ENCODE data around the gene GDF15.
"Not testable (repeated sequence)": the region's sequence is repeated elsewhere in the genome, so short reads cannot be mapped to it uniquely, and the experiment has no call there.

The GDF15 gene

DNA sequence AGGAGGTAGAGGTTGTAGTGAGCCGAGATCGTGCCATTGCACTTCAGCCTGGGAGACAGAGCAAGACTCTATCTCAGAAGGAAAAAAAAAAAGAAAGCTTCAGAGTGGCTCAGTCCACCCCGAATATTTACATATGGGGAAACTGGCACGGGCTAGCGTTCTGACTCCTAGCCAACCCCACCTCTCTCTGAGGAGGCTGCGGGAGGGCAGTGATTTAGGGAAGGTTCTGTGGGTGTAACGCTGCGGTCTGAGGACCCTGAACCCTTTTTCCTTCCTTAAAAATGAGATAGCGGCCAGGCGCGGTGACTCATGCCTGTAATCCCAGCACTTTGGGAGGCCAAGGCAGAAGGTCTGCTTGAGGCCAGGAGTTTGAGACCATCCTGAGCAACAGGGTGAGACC, 6.5 kb downstream of the GDF15 start:
- no peak for DNase-seq (ENCODE audit: low read depth)

DNA sequence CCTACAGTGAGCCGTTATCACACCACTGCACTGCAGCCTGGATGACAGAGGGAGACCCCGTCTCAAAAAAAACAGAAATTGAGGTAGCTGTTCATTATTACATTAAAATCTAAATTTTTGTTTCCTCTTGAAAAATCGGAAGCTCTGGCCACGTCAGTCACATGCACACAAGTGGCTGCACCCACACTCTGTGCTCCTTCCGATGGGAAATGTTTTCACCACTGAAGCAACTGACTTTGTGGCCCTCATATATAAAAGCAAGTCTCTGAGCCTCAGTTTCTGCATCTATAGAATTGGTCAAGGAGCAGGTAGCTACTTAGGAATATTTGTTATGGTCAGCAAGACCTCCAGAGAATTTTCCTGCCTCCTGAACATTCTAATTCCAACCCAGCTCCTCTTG, 7.0 kb downstream of the GDF15 start:
- no peak for DNase-seq (ENCODE audit: low read depth)

DNA sequence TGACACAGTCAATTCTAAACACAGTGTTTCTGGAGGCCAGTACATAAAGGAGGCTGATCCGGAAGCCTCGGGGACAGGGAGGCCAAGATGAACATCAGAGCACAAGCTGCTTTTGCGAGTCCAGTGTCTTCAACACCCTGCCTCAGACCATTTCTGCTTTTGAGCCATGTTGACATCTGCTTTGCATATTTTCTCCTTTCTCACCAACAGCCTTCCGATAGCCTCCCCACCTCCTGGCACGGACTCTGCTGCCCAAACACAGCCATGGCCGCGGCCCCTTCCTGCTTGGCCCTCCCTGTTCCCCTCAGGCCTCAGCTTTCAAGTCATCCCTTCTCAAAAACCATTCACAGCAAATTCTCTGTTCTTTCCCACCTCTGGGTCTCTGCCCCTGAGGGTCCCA, 7.9 kb downstream of the GDF15 start:
- no peak for DNase-seq (ENCODE audit: low read depth)

DNA sequence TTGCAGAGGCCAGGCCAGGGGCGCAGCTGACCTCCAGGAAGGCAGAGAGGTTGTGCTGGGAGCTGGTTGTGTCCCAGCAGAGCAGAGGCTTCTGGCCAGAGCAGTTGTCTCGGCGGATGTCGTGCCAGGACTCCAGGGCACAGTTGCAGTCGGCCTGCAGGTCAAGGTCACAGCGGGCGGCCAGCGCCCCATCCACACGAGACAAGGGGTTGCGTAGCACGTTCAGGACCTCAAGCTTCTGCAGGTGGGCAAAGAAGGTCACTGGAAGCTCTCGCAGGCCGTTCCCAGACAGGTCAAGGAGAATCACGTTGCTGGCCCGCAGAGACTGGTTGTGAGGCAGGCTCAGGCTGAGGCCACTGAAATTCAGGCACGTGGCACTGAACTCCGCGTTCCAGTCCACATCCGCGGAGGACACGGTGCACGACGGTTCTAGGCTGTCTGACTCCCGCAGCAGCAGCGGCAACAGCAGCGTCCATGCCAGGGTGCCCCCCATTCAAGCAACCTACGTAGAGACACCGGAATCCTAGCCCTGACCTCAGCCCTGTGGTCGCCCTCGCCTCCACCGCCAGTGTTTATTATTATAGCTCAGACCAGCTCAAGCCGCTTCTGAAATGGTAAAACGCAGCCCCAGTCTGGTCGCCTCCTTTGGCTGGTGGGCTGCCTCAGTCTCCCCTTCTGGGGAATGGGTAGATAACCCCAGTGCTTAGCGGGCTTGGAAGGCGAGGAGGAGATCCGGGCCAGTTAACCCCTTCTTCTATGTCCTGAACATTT, 10.7 kb downstream of the GDF15 start:
- no peak for DNase-seq (ENCODE audit: low read depth)

DNA sequence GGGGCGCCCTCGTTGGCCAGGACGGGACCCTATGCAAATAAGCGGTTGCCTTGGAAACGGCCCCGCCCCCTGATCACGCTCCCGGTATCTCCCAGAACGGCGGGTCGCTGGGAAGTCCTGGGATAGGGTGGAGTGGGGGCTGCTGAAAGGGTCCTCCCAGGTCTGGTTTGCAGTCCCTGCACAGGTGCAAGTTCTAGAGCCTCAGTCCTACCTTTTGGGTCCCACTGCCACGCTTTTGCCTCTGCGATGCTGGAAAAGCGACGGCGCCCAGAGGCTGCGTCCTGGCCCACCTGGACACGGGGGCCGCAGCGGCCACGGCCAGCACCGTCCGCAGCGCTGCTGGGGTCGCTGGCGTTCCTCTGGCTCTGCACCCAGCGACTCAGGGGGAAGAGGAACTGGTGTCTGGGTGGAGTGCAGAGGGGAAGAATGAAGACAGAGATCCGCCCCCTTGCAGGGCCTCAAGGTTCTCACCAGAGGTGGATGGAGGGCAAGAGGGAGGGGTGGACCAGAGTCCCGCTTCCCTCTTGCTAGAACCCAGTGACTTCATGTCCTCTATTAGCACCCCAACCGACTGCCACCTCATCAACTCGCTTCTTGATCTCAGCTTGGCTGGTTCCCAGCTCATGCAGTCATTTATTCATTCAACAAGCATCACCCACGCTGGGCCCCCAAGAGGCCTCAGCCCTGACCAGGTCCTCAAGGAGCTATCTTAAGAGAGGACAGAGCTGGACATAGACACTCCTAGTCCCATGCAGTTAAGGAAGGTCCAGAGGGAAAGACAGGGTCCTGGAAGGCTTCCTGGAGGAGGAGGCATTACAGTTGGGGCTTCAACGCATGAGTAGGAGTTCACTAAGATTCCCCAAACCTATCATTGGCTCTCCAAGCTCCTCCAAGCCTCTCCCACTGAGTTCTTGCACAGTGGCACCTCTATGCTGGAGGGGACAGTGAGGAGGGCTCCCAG, 11.6 kb downstream of the GDF15 start, which contains the start of gene LRRC25:
Gene LRRC25 (minus strand): TSS at position 381 of the 961 bp plus-strand sequence. CDS start 659 bp downstream, outside the sequence.
- DNase-seq (ENCODE audit: low read depth), result no peak

DNA sequence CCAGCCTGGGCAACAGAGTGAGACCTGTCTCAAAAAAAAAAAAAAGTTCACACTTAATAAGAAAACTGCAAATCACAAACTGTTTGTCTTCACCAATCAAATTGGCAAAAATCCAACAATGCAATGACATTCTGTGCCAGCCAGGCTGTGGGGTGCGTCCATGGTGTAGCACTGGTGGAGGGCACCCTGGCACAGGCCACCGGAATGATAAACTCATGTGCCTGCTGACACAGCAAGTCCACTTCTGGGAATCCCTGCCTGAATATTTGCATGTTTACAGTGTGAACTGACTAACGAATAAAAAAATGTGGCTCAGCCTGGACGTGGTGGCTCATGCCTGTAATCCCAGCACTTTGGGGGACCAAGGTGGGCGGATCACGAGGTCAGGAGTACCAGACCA, 13.1 kb downstream of the GDF15 start:
- no peak for DNase-seq (ENCODE audit: low read depth)

DNA sequence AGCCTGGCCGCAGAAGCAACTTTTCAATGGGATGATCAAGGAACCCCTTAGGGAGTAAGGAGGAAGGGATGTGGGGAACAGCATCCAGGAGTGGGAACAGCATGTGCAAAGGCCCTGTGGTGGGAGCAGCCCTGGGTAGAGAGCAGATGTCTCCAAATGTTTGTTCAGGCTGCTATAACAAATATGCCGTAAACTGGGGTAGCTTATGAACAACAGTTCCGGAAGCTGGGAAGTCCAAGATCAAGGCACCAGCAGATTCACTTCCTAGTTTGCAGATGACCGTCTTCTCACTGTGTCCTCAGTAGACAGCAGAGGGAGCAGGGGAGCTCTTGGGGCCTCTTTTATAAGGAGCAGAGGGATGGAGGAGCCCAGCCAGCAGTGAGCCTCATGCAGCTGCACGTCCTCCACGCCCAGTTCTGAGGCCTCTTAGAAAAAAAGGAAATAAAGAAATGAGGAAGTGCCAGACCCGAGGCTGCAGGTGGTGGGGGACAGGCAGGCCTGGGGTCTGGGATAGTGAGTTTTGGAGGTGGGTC, 15.7 kb downstream of the GDF15 start:
- no peak for DNase-seq (ENCODE audit: low read depth)

DNA sequence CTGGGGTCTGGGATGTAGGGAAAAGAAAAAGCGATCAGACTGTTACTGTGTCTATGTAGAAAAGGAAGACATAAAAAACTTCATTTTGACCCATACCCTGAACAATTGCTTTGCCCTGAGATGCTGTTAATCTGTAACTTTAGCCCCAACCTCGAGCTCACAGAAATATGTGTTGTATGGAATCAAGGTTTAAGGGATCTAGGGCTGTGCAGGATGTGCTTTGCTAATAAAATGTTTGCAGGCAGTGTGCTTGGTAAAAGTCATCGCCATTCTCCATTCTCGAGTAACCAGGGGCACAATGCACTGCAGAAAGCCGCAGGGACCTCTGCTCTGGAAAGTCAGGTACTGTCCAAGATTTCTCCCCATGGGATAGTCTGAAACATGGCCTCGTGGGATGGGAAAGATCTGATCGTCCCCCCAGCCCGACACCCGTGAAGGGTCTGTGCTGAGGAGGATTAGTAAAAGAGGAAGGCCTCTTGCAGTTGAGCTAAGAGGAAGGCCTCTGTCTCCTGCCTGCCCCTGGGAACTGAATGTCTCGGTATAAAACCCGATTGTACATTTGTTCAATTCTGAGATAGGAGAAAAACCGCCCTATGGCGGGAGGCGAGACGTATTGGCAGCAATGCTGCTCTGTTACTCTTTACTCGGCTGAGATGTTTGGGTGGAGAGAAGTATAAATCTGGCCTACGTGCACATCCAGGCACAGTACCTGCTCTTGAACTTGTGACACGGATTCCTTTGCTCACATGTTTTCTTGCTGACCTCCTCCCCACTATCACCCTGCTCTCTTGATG, 16.7 kb downstream of the GDF15 start:
- DNase-seq (ENCODE audit: low read depth), result not testable (repeated sequence)

DNA sequence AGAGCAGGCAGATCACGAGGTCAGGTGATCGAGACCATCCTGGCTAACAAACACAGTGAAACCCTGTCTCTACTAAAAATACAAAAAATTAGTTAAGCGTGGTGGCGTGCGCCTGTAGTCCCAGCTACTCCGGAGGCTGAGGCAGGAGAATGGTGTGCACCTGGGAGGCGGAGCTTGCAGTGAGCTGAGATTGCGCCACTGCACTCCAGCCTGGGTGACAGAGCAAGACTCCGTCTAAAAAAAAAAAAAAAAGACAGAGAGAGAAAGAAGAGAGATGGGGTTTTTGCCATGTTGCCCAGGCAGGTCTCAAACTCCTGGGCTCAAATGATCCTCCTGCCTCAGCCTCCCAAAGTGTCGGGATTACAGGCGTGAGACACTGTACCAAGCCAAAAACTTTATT, 19.8 kb downstream of the GDF15 start:
- not testable (repeated sequence) for DNase-seq (ENCODE audit: low read depth)

DNA sequence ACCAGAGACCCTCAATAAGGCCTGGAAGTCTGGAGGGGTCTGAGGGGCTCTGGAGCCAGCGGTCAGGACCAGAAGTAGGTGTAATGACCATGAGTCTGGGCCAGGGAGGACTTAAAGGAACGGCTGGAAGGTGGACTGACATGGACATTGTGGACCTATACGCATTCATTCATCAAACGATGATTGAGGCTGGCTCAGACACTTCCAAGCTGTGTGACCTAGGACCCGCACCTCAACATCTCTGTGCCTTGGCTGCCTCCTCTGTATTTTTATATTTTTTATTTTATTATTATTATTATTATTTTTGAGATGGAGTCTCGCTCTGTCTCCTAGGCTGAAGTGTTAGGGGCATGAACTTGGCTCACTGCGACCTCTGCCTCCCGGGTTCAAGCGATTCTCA, 20.8 kb downstream of the GDF15 start:
- no peak for DNase-seq (ENCODE audit: low read depth)

DNA sequence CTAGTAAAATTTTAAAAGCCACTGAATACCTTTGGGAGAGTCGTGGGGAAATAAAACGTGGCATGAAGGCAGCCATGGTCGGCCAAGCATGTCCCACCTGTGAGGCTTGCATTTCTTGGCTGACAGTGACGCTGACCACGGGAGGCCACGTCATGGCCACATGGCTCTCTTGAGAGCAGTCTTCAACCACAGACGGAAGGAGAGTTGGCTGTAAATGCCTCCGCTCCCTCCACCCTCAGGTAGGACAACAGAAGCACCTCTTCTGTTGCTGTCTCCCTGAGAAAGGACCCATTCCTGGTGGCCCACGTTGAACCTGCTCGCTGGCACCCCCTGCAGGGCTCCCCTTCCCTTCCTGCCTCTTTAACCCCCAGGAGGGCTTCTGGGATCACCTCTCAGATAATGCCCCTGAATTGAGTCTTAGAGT, 22.1 kb downstream of the GDF15 start:
- DNase-seq (ENCODE audit: low read depth), result no peak

DNA sequence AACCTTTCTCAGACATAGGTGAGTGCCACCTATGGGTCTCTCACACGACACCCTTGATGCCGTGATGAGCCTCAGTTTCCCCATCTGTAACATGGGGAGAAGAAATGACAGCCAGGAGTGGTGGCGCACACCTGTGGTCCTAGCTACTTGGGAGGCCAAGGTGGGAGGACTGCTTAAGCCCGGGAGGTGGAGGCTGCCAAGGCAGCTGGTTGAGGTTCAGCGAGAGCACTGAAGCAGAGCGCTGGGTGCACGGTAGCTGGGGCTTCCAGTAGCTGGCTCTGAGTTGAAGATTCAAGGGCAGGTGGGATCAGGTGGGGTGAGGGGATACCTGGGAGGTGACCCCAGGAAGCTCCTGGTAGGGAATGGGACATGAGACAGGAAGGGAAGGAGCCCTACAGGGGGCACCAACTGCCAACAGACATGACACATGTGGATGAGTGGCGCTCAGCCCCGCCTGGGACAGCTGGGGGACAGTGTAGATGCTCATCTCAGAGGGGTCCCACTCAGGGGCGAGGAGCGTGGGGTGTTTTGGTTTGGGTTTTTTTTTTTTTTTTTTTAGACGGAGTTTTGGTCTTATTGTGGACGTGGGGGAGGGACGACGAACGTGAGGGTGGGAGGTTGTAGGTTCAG, 26.8 kb downstream of the GDF15 start:
- no peak for DNase-seq (ENCODE audit: low read depth)

DNA sequence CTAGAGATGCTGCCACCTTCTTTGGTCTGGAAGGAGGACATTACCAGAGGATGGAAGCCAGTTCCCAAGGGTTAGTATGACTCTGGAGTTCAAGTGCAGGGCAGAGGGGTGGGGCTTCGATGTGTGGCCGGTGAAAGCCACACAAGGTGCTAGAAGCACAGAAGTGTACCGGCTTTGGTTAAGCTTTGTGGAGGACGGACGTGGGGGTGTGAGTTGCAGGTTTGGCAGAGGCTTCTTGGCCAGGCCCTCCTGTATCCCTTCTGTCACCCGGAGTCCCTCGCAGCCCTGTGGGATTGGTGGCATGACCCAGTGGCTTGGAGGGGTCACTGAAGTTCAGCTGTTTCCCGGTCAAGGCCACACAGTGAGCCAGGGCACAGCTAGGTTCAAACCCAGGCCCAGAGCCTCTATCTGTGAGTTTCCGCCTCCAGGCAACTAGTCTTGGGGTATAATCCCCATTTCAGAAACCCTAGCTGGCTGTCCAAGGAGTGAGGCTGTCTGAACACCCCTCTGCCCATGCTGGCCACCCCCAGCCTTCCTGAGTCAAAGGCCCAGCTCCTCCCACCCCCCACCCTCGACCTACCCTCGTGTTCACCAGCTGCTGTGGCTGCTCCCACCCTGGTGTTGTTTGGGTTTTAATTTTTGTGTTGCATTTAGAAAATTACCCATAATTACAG, 28.7 kb downstream of the GDF15 start:
- no peak for DNase-seq (ENCODE audit: low read depth)

DNA sequence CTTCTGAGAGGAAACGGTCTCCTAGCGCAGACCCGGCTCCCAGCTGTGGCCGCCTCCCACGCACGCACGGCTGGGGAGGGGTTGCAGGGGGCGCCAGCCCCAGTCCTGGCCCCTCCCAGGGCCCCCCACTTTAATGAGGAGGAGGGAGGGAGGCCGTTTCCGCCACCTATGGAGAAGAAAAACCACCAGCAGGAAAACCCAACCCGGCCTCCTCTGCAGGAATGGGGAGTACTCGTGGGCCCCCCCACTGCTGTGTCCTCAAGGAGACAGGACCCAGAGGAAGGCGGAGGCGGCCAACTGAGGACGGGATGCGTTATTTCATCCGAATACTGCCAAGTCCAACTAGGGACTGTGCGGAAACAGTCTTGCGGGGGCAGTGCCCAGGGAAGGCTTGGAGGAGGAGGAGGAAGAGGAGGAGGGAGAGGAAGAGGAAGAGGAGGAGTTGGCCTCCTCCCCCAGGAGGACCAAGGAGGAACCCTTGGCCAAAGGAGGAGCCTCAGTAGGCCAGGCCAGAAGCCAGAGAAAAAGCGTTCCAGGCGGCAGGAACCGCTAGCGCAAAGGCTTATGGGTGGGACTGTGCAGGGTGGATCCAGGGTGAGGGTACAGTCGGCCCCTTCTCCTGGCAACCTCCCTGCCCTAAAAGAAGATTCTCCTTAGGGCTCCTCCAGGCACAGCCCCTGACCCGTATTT, 29.4 kb downstream of the GDF15 start:
- no peak for DNase-seq (ENCODE audit: low read depth)

DNA sequence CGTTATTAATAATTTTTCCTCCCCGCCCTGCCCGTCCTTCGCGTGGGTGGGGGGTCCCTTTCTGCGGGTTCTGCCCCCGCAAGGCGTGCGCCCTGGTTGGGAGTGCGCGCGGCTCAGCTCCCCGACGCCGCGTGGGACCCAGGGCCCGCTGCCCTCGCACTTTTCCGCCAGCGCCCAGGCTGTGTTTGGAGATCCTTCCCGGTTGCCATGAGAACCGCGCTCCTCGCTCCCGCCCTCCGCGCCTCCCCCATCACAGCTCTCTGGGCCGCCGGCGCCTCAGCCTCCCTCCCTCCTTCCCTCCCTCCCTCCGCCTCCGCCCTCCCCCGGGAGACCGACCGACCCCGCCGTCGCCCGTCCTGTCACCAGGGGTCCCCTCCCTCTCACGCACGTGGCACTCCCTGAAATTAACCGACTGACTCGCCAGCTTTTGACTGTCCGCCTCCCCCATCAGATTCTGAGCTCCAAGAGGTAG, 30.9 kb downstream of the GDF15 start:
- DNase-seq (ENCODE audit: low read depth), result peak; percentile 63

DNA sequence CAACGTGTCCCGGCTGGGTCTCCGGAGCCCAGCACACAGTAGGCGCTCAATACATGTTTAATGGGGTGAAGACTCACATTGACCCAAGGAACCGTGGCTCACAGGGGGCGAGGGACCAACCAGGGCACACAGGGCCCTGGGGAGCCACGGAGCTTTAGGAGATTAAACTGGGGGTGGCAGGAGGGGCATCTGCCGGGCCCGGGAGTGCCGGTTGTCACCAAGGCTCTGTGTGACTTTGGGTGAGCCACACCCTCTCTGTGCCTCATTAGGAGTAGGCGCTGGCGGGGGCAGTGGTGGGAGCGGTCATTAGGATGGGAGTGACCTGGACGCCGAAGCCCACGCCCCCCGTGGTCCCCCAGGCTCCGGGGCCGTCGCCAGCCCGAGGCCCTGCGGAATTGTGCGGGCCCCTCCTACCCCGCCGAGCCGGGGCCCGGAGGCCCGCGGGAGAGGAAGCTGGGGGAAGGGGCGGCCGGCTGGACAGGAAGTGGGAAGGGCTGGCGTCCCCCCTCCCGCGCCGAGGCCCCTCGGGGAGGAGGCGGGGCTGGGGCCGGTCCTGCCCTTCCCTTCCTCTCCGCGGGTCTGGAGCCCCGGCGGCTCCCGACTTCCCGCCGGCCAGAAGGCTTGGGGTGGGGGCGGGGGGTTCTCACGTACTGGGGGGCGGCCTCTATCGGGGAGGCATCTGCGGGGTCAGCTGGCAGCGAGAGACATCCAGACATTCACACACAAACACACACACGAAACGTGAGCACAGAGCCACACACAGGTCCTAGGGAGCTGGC, 31.5 kb downstream of the GDF15 start:
- no peak for DNase-seq (ENCODE audit: low read depth)

DNA sequence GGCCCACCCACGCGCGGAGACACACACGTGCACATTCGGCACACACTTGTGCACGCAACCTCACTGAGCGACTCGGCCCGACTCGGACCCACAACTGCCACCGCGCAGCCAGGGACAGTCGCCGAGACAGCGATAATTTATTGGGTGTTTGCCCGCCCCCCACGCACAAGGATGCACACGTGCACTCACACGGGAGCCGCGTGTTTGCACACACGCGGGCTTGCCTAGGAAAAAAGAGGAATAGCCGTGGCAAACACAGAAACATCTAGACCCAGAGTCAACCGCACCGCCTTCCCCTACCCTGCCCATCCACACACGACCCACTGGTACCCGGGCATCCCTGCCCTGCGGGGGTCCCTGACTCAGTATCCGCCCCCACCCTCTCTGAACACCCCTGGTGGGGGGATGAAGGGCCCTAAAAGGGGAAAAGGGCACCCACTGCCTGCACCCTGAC, 32.1 kb downstream of the GDF15 start:
- no peak for DNase-seq (ENCODE audit: low read depth)

DNA sequence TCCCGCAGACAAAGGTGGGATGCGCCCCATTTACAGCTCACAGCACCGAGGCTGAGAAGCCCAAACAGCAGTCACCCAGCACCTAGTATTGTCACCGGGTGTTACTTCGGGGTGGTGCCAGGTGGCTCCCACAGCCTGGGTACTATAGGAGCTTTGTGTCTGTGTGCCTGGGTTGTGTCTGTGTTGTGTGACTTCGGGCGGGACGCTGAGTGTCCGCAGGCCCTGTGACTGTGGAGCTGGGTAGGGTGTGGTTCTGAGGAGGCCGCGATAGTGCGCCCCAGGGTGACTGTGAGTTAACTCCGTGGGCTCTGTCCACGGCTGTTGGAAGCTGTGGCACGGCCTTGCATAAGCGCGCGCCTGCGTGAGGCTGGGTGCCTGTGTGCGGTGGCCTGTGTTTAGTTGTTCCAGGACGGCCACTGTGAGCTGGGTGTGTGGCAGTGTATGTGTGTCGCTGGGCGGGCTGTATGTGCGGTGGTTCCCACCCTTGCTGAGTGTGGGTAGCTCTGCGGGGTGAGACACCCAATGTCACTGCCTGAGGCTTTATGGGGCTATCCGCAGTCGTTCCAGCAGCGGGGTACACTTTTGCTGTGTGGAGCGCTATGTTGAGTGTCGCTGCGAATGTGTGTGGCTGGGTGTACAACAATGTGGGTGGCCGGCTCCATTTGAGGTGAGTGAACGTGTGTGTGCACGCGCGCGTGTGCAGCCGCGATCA, 32.7 kb downstream of the GDF15 start:
- no peak for DNase-seq (ENCODE audit: low read depth)
